Ovary (tissue), 3 donors: ENCODE data around the gene RERG.

Experiments
- EP300 ChIP-seq: sonication (generic); formaldehyde crosslinking; IDR thresholded peaks from one replicate; pipeline ENCODE4 v1.6.1; 2017; ENCODE audit warnings: antibody characterized with exemption
- POLR2A ChIP-seq: fragments of 450-650 bp; IDR thresholded peaks from one replicate; pipeline ENCODE4 v1.6.1; 2017; ENCODE audit warnings: antibody characterized with exemption, mild to moderate bottlenecking, moderate library complexity
- TF ChIP-seq, protein P1 (sequence below), 3 donors: fragments of 450-650 bp in 2 of 3; fragments of 200-600 bp in 1 of 3; IDR thresholded peaks; one replicate each; pipeline versions ENCODE4 v1.5.1 to v1.8.0; 2016 to 2022; ENCODE audit warnings: antibody characterized with exemption in 3 of 3, mild to moderate bottlenecking in 1 of 3
- donor health status: DM: no; HTN: no; CAD: no.

DNA sequence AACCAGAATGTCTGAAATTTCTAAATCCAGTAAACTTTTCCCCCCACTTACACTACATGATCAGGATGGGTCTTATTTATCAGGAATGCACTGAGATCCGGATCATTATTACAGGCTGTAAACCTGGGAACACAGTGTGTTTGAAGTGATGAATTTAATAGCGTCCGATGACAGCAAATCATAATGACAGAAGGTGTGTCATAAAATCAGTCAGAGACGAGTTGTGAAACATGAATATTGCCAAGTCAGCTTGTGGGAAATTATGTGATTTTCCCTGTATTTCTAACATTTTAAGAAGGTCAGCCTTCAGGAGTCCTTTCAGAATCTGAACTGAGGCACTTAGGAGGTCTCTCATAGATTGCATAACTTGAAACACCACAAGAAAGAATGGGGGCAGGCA lies 36.7 kb downstream of the RERG start:
- TF ChIP-seq, protein P1, sequence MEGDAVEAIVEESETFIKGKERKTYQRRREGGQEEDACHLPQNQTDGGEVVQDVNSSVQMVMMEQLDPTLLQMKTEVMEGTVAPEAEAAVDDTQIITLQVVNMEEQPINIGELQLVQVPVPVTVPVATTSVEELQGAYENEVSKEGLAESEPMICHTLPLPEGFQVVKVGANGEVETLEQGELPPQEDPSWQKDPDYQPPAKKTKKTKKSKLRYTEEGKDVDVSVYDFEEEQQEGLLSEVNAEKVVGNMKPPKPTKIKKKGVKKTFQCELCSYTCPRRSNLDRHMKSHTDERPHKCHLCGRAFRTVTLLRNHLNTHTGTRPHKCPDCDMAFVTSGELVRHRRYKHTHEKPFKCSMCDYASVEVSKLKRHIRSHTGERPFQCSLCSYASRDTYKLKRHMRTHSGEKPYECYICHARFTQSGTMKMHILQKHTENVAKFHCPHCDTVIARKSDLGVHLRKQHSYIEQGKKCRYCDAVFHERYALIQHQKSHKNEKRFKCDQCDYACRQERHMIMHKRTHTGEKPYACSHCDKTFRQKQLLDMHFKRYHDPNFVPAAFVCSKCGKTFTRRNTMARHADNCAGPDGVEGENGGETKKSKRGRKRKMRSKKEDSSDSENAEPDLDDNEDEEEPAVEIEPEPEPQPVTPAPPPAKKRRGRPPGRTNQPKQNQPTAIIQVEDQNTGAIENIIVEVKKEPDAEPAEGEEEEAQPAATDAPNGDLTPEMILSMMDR (IDR thresholded peaks at IDR 0.05): no peak
- no peak for TF ChIP-seq POLR2A
- TF ChIP-seq EP300: no peak
